ENCODE measurements around the gene SLC25A33. TPM values are rescaled to one million over a fixed set of nuclear protein-coding genes. Genes with fewer than 3 reads are reported as not detected.

The SLC25A33 gene
- polyA plus RNA-seq, 1 donor (not counting 4 experiments of a cell fraction or from before 2014, with no cell fraction given) = 4.5 TPM

DNA sequence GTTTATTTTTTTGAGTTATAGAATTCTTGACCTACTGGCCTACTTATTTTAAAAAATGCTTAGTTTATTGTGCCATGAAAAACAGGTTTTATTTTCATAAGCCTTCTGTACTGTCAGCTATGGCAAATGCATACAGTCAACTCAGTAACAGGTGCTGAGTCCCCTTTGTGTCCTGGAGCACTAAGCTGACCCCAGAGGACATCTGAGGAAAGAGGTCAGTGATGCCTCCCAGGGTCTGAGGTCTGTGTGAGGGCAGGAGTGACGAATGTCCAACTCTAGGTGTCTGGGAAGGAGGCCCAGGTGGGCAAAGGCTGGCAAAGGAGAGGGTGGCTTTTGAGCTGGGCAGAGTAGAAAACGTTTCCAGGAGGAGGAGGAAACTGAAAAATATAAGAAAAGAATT lies 41.7 kb downstream of the SLC25A33 start:
- H4K20me1 ChIP-seq (ENCODE audit: control insufficient read depth, extremely low read depth, insufficient read depth, low read length) = no peaks in the 10 kb centered on the region
- no peaks in the 10 kb centered on the region for H3K27me3 ChIP-seq (ENCODE audit: control insufficient read depth, extremely low read depth, insufficient read depth, low read length)
- no peak overlapping the region for H3K27ac ChIP-seq (ENCODE audit: control insufficient read depth, insufficient read depth, low read length)
- no peak overlapping the region for H3K9ac ChIP-seq (ENCODE audit: control insufficient read depth, extremely low read depth, insufficient read depth, low read length)
- peaks cover 8 to 9% of the 10 kb centered on the region in 2 experiments for H3K36me3 ChIP-seq (ENCODE audit: control insufficient read depth in 2 of 2, extremely low read depth in 1 of 2, insufficient read depth in 2 of 2, low read length in 2 of 2)
- H2AFZ ChIP-seq (ENCODE audit: control insufficient read depth, low read length) = no peak overlapping the region
- H3K9me3 ChIP-seq (ENCODE audit: control insufficient read depth, low read depth, low read length) = no peaks in the 10 kb centered on the region
- H3K4me1 ChIP-seq (ENCODE audit: control insufficient read depth, extremely low read depth, insufficient read depth, low read length) = no peaks in the 10 kb centered on the region
- no peaks in the 10 kb centered on the region for H3K9me1 ChIP-seq (ENCODE audit: control insufficient read depth, extremely low read depth, insufficient read depth, low read length)
- dilution Hi-C loops (cut with MboI; ENCODE audit: extremely low pct_ligation_motif_present, low sequenced_read_pairs) = no loop called here
- no peak overlapping the region for H3K4me3 ChIP-seq (ENCODE audit: control insufficient read depth in 2 of 3, extremely low read depth in 1 of 3, insufficient read depth in 2 of 3, low read depth in 1 of 3, low read length in 3 of 3)
- no peak for FAIRE-seq
- H3K79me2 ChIP-seq (ENCODE audit: control insufficient read depth, insufficient read depth, low read length) = no peaks in the 10 kb centered on the region
- DNase-seq (ENCODE audit: low read depth, low spot score) = no peak
- no peak for TF ChIP-seq EZH2 (IDR thresholded peaks at IDR 0.05; ENCODE audit: low read length)
- TF ChIP-seq, protein P1, sequence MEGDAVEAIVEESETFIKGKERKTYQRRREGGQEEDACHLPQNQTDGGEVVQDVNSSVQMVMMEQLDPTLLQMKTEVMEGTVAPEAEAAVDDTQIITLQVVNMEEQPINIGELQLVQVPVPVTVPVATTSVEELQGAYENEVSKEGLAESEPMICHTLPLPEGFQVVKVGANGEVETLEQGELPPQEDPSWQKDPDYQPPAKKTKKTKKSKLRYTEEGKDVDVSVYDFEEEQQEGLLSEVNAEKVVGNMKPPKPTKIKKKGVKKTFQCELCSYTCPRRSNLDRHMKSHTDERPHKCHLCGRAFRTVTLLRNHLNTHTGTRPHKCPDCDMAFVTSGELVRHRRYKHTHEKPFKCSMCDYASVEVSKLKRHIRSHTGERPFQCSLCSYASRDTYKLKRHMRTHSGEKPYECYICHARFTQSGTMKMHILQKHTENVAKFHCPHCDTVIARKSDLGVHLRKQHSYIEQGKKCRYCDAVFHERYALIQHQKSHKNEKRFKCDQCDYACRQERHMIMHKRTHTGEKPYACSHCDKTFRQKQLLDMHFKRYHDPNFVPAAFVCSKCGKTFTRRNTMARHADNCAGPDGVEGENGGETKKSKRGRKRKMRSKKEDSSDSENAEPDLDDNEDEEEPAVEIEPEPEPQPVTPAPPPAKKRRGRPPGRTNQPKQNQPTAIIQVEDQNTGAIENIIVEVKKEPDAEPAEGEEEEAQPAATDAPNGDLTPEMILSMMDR (optimal IDR thresholded peaks at IDR 0.05 in 1 of 3, IDR thresholded peaks at IDR 0.05 in 1 of 3, conservative IDR thresholded peaks at IDR 0.05 in 1 of 3; ENCODE audit: extremely low read depth in 1 of 3, insufficient read depth in 2 of 3, low read length in 3 of 3) = no peak
- H3K4me2 ChIP-seq (ENCODE audit: control insufficient read depth, extremely low read depth, insufficient read depth, low read depth, low read length) = no peak overlapping the region

DNA sequence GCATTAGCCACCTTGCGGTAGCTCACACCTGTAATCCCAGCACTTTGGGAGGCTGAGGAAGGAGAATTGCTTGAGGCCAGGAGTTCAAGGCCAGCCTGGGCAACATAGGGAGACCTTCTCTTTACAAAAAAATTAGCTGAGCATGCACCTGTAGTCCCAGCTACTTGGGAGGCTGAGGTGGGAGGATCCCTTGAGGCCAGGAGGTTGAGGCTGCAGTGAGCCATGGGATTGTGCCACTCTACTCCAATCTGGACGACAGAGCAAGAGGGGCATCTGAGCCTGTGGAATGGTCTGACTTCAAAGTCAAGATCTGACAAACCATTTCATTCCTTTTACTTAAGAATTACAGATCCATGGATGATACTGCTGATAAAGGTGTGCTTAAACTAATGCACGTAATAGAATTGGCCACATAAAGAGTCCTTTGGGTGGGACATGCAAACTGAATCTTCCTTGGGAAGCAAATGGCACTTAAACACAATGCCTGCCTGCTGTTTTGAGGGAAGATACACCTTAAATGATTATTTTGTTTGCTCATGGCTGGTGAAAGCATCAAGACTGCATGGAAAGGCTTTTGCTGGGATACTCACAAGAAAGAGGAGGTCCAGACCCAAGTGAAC lies 47.0 kb downstream of the SLC25A33 start:
- peaks cover 9% of the 10 kb centered on the region for H3K4me1 ChIP-seq (ENCODE audit: control insufficient read depth, extremely low read depth, insufficient read depth, low read length)

More for the DNA sequence above, 47.0 kb downstream of the SLC25A33 start:
- no peak overlapping the region for H2AFZ ChIP-seq (ENCODE audit: control insufficient read depth, low read length)
- H4K20me1 ChIP-seq (ENCODE audit: control insufficient read depth, extremely low read depth, insufficient read depth, low read length) = peaks cover 10% of the 10 kb centered on the region
- H3K79me2 ChIP-seq (ENCODE audit: control insufficient read depth, insufficient read depth, low read length) = peaks cover 22% of the 10 kb centered on the region
- no peaks in the 10 kb centered on the region for H3K9me3 ChIP-seq (ENCODE audit: control insufficient read depth, low read depth, low read length)
- FAIRE-seq = no peak
- H3K27ac ChIP-seq (ENCODE audit: control insufficient read depth, insufficient read depth, low read length) = no peak overlapping the region
- peaks cover 0 to under 1% of the 10 kb centered on the region in 2 experiments for H3K36me3 ChIP-seq (ENCODE audit: control insufficient read depth in 2 of 2, extremely low read depth in 1 of 2, insufficient read depth in 2 of 2, low read length in 2 of 2)
- TF ChIP-seq EZH2 (IDR thresholded peaks at IDR 0.05; ENCODE audit: low read length) = no peak
- TF ChIP-seq, protein P1 (optimal IDR thresholded peaks at IDR 0.05 in 1 of 3, IDR thresholded peaks at IDR 0.05 in 1 of 3, conservative IDR thresholded peaks at IDR 0.05 in 1 of 3; ENCODE audit: extremely low read depth in 1 of 3, insufficient read depth in 2 of 3, low read length in 3 of 3) = no peak
- H3K27me3 ChIP-seq (ENCODE audit: control insufficient read depth, extremely low read depth, insufficient read depth, low read length) = no peaks in the 10 kb centered on the region
- no peak overlapping the region for H3K9ac ChIP-seq (ENCODE audit: control insufficient read depth, extremely low read depth, insufficient read depth, low read length)
- no peak for DNase-seq (ENCODE audit: low read depth, low spot score)
- H3K4me2 ChIP-seq (ENCODE audit: control insufficient read depth, extremely low read depth, insufficient read depth, low read depth, low read length) = no peak overlapping the region
- H3K9me1 ChIP-seq (ENCODE audit: control insufficient read depth, extremely low read depth, insufficient read depth, low read length) = peaks cover 11% of the 10 kb centered on the region
- H3K4me3 ChIP-seq (ENCODE audit: control insufficient read depth in 2 of 3, extremely low read depth in 1 of 3, insufficient read depth in 2 of 3, low read depth in 1 of 3, low read length in 3 of 3) = no peak overlapping the region
- dilution Hi-C loops (cut with MboI; ENCODE audit: extremely low pct_ligation_motif_present, low sequenced_read_pairs) = no loop called here
